GM18873 (cell line): ENCODE results near the gene YAP1.

Experiments
- ATAC-seq: cut with Tn5 transposase; IDR thresholded peaks from one replicate; pipeline ENCODE4 v1.9.1; 2021; ENCODE audit warnings: mild to moderate bottlenecking, moderate library complexity, moderate number of reproducible peaks; ENCODE audit not compliant: unreplicated experiment, low FRiP score

Gene YAP1

DNA sequence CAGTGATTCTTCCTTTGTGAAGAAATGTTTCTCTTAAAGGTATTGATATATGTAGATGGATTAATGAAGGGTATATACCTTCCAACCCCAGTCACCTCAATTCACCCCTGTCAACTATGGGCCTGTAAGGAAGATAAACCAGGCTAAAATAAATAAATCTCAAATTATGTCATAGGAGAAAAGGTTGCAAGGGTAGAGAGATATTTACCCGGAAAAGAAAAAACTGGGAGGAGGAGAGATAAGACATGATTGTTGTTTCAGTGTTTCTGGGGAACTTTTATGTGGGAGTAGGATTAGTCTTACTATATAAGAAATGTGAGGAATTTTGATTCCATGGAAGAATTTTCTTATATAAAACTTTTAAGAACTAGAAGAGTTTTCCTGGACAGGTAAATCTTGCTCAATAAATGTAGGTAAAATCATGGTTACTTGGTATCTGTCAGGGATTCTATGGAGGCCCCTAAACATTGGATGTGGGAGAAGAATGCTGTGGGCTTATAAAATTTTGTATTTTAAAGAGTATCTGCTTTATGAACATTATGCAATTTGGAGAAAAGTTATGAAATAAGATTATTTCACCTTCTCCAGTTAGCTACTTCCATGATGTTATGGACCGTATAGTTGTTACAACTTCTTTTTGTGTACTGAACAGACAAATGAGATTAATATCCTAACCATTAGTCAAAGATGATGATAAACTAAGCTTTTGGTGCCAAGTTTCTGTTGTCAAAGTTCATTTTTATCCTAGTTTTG is 6.4 kb downstream of the YAP1 start:
- ATAC-seq: no peak

DNA sequence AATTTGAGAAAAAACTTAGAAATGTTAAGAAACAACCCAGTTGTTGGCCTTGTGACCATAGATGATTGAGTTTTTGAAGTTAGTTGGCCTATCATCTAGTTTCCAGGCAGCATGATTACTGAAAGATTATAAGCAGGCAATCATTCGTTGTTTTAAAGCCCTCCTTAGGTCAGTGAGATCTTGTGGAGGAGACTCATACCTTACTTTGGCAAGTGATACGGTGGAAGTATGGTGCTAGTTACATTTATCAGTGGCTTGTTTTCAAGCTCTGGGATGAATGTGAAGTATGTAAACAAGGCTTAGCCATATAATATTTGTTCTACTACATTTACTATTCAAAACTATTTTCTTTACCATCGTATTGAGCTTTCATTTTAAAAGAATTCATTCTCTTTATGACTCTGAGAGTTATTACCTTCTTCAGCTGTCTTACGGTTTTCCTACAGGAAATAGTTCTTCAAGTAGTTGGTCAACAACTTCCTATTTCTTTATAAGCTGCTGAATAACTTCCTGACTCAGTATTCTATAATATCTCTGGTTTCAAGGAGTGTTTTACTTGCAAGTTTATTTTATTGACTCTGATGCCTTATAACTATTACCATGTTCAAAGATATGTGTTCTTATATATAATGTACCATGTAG is 7.3 kb downstream of the YAP1 start:
- ATAC-seq: no peak

- no peak for ATAC-seq
Measured at GRCh38 chr11:102118937-102119336, 8.7 kb downstream of the YAP1 start.

GRCh38 chr11:102119997-102120396 is 9.8 kb downstream of the YAP1 start:
- no peak for ATAC-seq

DNA sequence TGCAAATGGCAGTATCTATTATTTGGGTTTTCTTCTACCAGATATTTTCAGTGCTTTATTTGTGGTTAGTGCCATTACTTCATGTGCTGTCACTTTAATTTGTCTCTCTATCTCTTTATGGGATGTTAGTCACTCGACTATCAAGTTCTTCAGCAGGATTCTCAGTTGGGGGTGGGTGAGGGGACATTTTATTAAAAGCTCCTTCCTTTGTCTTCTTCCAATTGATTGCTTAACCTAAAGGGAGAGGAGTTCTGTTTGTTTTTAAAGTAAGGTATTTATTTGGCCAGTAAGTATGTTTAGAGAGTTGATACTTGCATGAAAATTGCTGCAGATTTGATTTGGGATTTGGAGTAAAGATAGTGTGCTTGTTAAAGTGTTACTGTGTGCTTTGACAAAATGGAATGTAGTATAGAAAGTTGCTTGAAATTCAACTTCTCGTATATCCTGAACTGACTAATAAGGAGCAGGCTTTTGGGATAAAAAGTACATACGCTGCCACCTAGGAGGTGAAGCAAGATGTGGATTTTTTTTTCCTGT is 10.3 kb downstream of the YAP1 start:
- ATAC-seq: no peak

- no peak for ATAC-seq
Measured at GRCh38 chr11:102121329-102121728, 11.1 kb downstream of the YAP1 start.

- no peak for ATAC-seq
Measured at GRCh38 chr11:102134597-102134996, 24.4 kb downstream of the YAP1 start.

DNA sequence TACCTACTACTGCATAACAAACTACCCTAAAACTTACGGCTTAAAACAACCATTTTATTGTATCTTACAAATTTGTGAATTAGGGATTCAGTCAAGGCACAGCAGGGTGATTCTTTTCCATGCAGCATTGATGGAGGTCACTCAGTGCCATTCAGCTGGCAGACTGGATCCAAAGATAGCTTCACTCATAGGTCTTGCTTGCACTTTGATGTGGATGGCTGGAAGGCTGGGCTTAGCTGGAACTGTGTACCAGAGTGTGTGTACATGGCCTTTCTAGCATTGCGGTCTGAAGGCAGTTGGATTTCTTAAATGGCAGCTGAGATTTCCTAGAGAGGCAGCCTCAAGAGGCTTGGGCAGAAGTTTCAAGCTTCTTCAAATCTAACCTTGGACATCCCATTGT is 25.0 kb downstream of the YAP1 start:
- ATAC-seq: no peak

DNA sequence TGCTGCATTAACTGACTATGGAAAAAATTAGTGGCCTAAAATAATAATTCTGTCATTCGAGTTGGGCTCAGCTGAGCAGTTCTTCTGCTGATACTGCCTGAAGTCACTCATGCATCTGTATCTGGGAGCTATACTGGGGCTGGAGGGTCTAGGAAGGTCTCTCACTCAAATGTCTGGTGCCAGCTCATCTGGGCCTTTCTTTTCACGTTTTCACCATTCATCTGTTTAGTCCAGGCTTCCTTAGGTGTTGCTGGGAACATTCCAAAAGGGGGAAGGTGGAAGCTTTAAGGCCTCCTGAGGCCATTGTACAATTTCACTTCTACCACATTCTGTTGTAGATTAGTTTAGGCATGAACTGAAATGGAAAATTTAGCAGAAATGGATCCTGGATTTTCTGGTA is 28.0 kb downstream of the YAP1 start:
- no peak for ATAC-seq

DNA sequence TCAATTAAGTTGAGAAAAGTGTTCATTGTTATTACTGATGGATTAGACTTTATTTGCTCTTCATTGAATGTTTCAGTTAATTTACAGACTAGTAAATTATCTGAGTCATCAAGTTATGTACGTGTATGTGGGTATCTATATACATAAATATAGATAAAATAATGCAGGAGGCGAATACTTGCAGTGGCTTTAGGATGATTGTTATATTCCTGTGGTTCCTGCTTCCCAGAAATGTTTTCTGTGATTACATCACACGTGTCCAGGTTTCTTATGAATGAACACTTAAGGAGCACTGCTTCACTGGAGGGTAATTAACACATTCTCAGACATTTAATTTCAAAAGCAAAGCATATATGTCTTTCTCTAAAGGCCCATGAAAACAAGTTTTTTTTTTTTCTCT is 28.4 kb downstream of the YAP1 start:
- no peak for ATAC-seq

GRCh38 chr11:102139081-102139498 is 28.8 kb downstream of the YAP1 start:
- no peak for ATAC-seq

DNA sequence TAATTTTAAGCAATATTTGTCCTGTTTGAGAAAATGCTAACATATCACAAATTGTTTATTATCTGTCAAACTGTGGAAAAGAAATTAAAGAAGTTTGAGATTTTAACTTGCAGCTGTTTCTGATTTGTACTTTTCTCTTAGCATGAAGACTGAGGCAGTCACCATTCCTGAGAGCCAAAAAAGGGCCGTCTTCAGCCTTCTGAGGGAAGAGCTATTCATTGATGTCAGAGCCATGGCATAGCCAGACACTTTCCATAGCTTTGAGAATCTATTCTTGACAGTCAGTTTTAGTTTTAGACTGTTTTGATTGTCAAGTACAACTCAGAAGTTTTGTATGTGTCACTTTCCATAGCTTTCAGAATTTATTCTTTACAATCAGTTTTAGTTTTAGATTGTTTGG is 32.1 kb downstream of the YAP1 start:
- no peak for ATAC-seq

DNA sequence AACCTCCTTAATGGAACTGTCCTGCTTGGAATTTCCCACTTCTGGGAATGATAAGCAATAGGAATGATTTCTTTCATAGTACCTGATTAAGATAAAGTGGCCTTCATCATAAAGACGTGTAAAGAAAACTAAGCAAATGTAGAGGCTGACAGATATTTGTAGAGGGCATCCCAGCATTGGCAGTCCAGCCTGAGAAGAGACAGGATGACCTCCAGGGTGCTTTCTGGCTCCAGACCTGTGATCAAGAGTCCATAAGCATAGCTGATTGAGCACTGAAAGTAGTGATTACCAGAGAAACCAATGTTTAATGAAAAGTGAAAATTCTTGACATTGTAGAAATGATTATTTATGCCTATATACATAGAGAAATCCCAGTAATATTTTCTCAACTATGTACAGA is 33.6 kb downstream of the YAP1 start:
- ATAC-seq: no peak

GRCh38 chr11:102144357-102145355 is 34.4 kb downstream of the YAP1 start:
- no peak for ATAC-seq

GRCh38 chr11:102147015-102147414 is 36.8 kb downstream of the YAP1 start:
- ATAC-seq: no peak

- ATAC-seq: no peak
Measured at GRCh38 chr11:102147632-102148031, 37.4 kb downstream of the YAP1 start.

DNA sequence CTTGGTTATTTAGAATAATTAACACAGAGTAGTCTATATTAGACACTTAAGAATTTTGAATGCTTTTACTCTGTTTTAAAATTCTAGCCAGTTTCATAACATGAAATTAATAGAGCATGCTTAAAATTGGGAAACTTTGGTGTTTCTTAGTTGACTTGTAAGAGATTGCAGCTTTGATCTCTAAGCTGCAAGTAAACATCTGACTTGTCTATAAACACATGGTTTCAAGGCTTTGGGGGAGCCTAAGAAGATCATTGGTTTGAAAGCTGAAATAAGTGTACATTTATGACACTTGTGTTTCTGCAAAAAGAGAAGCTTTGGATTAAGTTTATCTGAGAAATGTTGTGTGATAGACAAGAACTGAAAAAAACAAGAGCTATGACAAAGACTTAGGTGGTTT is 37.8 kb downstream of the YAP1 start:
- no peak for ATAC-seq

- ATAC-seq: no peak
Measured at GRCh38 chr11:102151784-102152525, 41.7 kb downstream of the YAP1 start.

- ATAC-seq: no peak
Measured at GRCh38 chr11:102153082-102153481, 42.8 kb downstream of the YAP1 start.

GRCh38 chr11:102154806-102155205 is 44.6 kb downstream of the YAP1 start:
- no peak for ATAC-seq
